Measurements from ENCODE around the gene TGFB1.
"Not testable (repeated sequence)": the region's sequence is repeated elsewhere in the genome, so short reads cannot be mapped to it uniquely, and the experiment has no call there.

Gene TGFB1

DNA sequence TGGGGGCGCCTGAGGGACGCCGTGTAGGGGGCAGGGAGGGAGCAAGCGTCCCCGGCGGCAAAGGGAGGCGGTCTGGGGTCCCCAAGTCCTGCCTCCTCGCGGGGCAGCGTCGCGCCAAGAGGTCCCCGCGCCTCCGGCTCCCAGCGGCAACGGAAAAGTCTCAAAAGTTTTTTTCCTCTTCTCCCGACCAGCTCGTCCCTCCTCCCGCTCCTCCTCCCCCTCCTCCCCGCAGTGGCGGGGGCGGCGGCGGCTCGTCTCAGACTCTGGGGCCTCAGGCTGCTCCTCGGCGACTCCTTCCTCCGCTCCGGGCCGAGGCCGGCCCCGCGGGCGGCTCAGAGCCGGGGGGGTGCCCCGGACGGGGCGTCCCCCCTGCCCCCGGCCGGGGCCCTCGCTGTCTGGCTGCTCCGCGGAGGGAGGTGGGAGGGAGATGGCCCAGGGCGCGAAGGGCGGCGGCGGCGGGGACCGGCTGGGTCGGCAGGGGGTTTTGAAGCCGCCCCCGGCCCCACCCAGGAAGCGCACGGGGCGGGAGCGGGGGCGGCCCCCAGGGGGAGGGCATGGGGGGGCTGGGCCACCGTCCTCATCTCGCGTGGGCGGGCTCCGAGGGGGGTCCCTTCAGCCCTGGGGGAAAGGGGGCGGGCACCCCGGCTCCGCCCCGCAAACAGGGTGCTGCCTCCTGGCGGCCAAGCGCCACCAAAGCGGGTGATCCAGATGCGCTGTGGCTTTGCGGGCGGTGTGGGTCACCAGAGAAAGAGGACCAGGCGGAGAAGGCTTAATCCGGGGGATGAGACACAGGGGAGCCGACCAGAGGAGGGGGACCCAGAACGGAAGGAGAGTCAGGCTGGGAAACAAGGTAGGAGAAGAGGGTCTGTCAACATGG lies at the start of gene TGFB1:
TSS of gene TGFB1 (minus strand) at position 457 of the 877 bp plus-strand sequence. CDS start 878 bp downstream, outside the sequence.
- DNase-seq (ENCODE audit: low read depth), result peak; percentile 85

DNA sequence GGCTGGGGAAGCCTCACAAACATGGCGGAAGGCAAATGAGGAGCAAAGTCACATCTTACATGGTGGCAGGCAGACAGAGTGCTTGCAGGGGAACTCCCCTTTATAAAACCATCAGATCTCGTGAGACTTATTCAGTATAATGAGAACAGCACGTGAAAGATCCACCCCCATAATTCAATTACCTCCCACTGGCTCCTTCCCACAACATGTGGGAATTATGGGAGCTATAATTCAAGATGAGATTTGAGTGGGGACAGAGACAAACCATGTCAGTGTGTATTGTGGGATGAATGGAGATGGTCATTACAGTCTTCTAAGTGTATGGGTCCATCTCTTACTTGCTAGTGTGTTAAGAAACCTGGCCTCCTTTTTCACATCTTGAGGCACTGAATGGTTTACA lies 48.3 kb upstream of the TGFB1 start:
- no peak for DNase-seq (ENCODE audit: low read depth)

DNA sequence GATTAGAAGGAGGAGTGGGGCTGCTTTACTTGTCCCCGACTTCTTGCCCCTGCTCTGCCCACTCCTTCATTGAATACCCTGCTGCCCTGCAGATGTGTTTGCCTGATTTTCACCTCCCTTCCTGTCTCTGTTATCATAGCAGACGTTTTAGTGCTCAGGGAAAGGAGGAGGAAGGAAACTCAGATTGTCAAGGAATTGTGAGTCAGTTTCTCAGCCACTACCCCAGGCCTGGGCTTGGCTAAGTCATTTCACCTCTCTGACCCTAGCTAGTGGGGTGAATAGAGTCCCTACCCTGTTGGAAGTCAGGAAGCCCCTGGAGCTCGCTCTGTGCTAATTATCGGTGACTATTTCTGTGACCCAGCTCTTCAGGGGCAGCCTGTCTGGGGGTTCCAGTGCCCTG lies 47.8 kb upstream of the TGFB1 start:
- DNase-seq (ENCODE audit: low read depth), result no peak

DNA sequence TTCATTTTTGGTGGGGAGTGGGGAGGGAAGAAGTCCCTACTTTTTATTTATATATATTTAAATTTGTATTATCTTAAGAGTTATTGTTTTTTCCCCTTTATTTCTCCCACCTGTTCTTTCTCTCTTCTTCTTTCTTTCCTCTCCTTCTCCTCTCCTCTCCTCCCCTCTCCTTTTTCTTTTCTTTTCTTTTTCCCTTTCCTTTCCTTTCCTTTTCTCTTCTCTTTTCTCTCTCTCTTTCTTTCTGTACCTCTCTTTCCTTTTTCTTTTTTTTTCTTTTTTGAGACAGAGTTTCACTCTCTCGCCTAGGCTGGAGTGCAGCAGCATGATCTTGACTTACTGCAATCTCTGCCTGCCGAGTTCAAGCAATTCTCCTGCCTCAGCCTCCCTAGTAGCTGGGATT lies 45.8 kb upstream of the TGFB1 start:
- DNase-seq (ENCODE audit: low read depth), result no peak

DNA sequence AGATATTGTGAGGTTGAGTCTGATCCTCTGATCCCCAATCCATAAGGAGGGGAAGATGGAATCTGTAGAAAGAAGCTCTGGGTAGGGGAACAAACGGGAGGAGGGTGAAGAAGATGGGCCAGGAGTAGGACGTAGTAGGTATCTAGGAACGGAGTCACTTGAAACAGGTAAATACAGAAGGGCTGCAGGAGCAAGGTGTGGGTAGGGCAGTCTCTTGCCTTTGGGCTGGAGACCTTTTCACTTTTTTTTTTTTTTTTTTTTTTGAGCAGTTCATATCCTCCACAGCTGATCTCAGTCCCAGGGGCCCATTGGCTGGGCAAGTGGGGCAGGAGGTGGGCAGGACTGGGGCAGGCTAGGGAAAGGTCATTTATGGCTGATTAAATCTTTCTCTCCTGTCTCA lies 45.4 kb upstream of the TGFB1 start:
- no peak for DNase-seq (ENCODE audit: low read depth)

DNA sequence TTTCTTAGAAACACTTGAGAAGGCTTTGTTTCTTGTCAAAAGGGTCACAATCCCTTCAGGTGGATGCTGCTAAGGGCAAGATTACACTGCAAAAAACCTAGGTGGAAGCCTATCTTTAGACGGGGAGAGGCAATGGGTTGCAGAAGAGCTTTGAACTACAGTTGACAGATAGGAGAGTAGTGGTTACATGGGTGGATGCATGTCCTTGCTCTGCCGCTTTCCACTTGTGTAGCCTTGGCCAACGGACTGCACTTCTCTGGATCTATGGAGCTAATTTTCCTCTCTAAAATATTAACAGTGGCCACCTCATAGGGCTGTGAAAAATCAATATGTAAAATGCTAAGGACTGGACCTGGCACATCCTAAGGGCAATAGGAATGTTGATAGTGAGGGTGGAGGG lies 44.9 kb upstream of the TGFB1 start:
- no peak for DNase-seq (ENCODE audit: low read depth)

DNA sequence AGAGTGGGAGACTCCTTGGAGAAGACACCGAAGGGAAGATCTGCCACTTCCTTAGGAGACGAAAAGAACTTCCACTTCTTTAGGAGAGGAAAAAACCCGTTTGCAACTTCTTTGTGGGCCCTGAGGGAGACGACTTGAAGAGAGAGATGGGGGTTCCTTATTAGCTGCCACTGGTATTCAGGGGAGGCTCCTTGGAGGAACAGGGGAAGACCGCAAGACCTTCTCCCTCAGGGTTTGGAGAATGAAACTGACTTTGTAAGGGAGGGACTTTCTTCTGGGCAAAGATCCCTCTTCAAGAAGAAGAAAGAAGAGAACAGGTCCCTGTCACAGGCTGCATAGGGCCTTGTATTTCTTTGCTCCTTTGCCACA lies 44.3 kb upstream of the TGFB1 start:
- DNase-seq (ENCODE audit: low read depth), result no peak

DNA sequence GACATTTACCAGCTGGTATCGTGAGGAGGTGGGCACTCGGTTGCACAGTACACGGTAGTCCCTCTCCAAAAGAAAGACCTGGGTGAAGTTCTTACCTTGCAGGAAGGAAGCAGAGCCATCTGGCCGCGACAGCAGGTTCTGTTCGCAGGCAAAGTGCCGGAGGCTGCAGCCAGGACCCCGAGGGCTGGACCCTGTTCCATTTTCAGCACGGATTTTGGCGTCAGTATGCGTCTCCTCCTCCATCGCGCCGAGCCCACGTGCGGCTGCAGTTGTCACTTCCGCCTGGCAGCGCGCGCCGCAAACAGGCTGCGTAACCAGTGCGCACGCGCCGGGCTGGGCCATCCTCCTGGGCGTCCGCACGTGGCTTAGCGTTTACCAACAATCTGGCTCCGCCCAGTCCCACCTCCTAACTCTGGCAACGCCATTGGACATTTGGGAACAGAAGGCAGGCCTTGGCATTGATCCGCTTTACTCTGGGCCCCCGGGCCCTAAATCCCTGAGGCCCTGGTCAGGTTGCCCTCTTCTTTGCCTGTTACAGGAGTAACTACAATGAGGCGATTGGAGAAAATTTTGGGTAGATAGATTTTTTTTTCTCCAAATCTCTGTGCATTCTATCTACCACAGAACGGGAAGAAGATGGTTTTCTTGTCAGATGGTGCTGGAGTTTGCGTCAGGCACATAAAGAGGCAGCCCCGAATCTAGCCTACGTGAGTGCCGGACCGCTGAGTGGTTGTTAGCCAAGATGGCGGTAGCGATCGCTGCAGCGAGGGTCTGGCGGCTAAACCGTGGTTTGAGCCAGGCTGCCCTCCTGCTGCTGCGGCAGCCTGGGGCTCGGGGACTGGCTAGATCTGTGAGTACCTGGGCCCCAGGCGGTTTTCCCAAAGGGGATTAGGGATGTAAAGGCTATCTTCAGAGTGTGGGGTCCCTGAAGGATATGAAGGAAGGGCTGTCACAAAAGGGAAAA lies 43.6 kb upstream of the TGFB1 start, which contains the start of the genes BCKDHA and EXOSC5:
TSS of gene BCKDHA (plus strand) at position 733 of the 964 bp plus-strand sequence. CDS start at position 743, 10 bp downstream.
TSS of gene EXOSC5 (minus strand) at position 274 of the 964 bp plus-strand sequence. CDS start at position 243, 31 bp downstream.
- DNase-seq (ENCODE audit: low read depth), result peak; percentile 98

DNA sequence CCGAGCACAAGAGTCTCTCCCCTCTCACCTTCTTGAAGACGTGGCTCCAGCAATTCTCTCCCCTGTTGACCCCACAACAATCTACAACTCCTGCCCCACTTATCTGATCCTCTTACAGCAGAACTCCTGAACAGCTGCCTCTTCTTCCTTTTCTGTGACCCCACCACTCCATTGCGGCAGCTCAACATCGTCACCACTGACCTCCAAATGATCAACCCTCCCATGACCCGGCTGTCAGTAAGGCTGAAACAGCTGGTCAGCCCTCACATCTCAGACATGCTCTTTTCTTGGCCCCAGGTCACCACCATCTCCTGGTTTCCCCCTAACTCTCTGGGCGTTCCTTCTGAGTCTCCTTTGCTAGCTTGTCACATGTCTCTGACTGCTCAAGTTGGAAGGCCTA lies 41.6 kb upstream of the TGFB1 start:
- DNase-seq (ENCODE audit: low read depth), result no peak

DNA sequence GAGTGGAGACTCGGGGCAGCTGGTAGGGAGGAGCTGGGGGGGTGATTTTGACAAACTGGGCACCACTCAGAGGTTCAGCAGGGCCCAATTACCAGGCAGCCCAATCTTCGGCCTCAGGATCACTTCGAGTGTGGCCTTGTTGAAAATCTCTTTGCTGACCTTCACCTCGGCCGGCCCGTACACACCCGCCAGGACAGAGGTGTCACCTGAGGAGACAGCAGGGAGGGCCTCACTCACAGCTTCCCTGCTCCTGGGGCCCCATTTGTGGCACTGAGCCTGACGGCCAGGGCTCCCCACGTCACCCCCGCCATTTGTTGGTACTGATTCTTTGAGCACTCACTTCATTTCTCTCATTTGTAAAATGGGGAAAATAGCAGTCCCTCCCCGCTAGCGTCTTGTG lies 39.1 kb upstream of the TGFB1 start:
- DNase-seq (ENCODE audit: low read depth), result no peak

DNA sequence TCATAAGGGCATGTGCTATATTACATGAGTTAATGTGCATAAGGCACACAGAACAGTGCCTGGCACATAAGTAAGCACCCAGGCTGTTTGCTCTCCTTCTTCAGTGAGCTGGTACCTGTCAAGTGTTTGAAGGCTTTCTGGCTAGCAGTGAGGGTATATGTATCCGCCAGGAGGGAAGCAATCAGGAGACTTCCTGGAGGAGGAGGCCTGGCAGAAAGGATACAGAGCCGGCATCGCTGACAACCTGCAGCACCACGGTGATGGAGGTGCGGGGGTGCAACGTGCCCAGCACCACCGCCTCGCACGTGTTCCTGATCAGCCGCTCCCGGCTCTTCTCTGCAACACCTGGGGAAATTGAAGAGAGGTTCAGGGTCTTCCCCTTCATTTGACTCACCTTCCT lies 37.9 kb upstream of the TGFB1 start:
- DNase-seq (ENCODE audit: low read depth), result no peak

DNA sequence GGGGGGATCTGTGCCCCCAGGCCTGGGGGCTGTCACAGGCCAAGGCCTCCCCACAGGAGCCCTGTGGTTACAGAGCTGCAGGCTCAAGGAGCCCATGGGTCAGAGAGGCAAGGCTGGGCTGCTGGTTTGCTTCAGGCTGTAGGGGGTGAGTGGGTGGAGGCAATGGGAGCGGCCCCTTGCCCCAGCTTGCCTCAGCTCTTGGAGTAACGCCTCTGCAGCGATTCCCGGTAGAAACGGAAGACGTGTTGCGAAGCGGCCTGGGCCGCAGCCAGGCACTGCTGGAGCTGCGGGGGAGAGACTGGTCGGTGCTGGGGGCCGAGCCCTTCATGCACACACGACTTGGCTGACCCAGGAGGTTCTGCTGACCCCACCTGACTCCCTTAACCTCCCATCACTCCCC lies 32.7 kb upstream of the TGFB1 start:
- no peak for DNase-seq (ENCODE audit: low read depth)

DNA sequence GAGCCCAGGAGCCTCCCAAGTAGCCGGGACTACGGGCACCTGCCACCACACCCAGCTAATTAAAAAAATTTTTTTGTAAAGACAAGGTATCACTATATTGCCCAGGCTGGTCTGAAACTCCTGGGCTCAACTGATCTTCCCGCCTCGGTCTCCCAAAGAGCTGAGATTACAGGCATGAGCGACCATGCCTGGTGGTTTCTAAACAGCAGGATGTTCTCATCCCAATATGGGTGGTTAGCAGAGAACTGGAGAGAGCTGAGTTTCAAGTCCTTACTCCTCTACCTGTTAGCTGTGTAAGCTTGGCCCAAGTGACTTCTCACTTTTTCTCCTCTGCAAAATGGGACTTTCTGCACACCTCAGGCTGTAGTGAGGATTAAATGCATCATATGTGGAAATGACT lies 30.6 kb upstream of the TGFB1 start:
- no peak for DNase-seq (ENCODE audit: low read depth)

DNA sequence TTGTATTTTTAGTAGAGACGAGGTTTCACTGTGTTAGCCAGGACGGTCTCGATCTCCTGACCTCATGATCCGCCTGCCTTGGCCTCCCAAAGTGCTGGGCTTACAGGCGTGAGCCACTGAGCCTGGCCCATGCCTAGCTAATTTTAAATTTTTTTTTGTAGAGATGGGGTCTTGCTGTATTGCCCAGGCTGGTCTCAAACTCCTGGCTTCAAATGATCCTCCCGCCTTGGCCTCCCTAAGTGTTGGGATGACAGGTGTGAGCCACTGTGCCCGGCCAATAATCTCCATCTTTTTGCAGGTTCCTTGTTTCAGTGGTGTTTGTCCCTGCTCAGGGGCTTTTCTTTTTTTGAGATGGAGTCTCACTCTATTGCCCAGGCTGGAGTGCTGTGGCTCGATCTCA lies 27.8 kb upstream of the TGFB1 start:
- not testable (repeated sequence) for DNase-seq (ENCODE audit: low read depth)

DNA sequence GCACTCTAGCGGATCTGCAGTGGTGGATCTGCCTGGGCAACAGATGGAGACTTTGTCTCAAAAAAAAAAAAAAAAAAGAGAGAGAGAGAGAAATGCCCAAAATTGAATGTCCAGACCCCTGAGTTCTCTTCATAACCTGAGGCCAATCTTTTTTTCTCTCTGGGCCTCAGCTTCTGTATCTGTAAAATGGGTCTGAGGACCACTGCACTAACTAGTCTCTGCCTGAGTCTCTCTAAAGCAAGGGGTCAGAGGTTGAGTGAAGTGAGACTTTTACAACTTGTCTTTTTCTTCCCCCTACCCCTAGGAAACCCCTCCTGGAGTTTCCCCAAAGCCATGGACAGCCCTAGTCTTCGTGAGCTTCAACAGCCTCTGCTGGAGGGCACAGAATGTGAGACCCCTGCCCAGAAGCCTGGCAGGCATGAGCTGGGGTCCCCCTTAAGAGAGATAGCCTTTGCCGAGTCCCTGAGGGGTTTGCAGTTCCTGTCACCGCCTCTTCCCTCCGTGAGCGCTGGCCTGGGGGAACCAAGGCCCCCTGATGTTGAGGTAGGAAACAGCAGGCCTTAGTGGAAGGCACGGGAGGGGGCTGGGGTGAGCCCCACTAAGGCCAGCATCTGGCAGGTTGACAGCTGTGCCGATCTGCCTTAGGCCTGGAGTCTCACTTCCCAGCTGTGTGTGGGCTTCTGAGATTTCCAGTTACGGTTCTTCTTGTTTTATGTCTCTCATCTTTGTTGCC lies 24.4 kb upstream of the TGFB1 start:
- DNase-seq (ENCODE audit: low read depth), result no peak

DNA sequence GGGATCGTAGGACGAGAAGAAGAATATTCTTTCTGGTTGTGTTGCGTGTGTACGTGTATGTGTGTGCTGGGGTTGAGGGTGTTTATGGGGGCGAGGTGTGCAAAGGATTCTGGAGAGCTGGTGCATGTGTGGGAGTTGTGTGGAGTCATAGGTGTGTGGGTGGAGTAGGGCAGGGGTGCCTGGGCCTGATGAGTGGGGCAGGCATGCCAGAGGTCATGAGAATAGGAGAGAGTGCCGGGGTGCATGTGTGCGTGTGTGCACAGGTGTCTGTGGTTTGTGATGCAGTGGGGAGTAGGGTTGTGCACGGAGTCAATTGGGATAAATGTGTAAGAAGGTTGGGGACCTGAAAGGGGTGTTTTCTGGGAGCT lies 23.3 kb upstream of the TGFB1 start:
- DNase-seq (ENCODE audit: low read depth), result no peak

DNA sequence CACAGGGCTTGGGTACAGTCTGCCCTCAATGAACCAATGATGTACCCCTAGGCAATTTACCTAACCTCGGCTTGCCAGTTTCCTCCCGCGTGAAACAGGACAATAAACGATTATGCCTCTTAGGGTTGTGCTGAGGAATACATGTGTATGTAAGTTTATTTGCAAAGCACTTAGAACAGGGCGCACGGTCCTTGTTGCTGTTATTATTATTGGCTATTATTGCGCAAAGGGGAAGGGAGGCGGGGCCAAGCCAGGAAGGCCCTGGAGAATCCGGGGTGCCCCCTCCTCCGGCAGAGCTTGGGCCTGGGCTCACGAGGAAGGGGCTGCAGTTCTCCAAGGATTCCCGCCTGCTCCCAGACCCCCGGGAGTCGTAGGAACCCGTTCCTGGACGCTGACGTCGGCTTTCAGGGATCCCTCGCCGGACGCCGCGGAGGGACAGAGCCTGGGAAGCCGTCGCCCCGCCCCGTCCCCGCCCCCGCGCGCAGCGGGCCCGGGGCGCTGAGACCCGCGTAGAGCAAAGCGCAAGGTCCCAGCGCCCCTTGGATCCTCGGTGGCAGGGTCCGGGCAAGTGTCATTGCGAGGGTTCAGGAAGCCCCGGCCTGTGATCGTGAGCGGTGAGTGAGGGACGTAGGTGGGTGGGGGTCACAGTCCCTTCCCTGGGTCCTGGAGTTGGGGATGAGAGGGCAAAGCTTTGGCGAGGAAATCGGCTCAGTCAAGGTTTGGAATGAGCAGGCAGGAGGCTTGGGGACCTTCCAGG lies 22.7 kb upstream of the TGFB1 start, which contains the start of gene TMEM91:
TSS of gene TMEM91 (plus strand) at position 293 of the 757 bp plus-strand sequence. CDS start 1,777 bp downstream, outside the sequence.
- DNase-seq (ENCODE audit: low read depth), result no peak

DNA sequence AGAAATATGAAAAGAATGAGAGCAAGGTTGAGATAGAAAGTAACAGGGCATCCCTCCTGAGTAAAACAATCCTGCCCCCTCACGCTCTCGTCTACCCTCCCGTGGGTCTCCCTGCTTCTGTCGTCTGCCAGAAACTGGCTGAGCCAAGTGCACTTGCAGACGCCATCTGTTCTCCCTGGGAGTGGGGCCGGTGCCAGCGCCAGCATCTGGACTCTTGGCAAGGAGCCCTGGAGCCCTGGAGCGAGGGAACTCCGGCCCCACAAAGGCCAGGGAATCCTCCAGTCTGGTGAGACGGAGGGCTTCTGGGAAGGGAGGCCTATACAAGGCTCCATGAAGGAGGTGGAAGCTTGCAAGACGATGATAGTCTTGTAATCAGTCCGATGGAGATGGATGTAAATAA lies 20.3 kb upstream of the TGFB1 start:
- no peak for DNase-seq (ENCODE audit: low read depth)

DNA sequence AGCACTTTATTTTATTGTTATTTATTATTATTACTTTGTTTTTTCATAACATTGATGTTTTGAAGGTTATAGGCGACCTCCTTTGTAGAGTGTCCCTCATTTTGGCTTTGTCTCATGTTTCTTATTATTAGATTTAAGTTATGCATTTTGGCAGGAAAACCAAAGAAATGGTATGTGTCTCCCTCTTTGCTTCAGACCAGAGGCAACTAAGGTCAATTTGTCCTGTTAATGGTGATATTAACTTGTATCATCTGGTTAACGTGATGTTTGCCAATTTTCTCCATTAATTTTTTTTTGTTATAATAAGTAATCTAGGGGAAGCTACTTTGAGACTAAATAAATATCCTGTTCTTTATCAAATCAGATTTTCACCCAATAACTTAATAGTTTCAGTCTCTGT lies 18.8 kb upstream of the TGFB1 start:
- no peak for DNase-seq (ENCODE audit: low read depth)

DNA sequence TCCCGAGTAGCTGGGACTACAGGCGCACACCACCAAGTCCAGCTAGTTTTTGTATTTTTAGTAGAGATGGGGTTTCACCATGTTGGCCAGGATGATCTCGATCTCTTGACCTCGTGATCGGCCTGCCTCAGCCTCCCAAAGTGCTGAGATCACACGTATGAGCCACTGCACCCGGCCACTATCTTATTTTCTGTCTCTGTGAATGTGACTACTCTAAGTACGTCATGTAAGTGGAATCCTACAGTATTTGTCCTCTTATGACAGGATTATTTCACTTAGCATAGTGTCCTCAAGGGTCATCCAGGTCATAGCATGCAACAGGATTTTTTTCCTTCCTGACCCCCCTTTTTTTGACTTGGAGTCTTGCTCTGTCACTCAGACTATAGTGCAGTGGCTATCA lies 17.8 kb upstream of the TGFB1 start:
- no peak for DNase-seq (ENCODE audit: low read depth)

DNA sequence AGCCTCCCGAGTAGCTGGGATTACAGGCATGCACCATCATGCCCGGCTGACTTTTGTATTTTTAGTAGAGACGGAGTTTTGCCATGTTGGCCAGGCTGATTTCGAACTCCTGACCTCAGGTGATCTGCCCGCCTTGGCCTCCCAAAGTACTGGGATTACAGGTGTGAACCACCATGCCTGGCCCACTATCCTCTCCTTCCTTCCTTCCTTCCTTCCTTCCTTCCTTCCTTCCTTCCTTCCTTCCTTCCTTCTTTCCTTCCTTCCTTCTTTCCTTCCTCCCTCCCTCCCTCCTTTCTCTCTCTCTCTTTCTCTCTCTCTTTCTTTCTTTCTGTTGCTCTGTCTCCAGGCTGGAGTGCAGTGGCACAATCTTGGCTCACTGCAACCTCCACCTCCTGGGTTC lies 17.4 kb upstream of the TGFB1 start:
- DNase-seq (ENCODE audit: low read depth), result not testable (repeated sequence)

Data from activated T-cell treated with anti-CD3 and anti-CD28 coated beads for 48 hours (primary cell).